ENCODE data around the gene NPC1L1. TPM values are rescaled to one million over a fixed set of nuclear protein-coding genes. Genes with fewer than 3 reads are reported as not detected.
"Not testable (repeated sequence)": the region's sequence is repeated elsewhere in the genome, so short reads cannot be mapped to it uniquely, and the experiment has no call there.

NPC1L1 gene
- total RNA-seq, 1 donor from 2014 or later = not detected

DNA sequence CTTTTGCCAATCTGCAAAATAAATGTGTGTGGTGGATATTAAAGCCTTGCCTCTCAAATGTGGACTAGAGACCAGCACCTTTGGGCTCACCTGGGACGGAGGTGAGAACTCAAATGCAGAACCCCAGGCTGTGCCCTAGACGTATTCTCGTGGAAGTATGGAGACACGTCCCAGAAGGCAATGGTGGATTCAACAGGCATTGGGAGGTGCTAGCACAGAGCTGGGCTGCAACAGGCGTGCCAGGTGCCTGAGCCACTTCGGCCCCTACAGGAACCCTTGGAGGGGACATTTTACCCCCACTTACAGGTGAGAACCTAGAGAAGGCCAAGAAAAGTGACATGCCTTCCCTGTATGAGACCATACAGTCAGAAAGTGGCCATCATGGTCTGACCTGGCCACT lies 20.4 kb upstream of the NPC1L1 start:
- TF ChIP-seq, protein P1, sequence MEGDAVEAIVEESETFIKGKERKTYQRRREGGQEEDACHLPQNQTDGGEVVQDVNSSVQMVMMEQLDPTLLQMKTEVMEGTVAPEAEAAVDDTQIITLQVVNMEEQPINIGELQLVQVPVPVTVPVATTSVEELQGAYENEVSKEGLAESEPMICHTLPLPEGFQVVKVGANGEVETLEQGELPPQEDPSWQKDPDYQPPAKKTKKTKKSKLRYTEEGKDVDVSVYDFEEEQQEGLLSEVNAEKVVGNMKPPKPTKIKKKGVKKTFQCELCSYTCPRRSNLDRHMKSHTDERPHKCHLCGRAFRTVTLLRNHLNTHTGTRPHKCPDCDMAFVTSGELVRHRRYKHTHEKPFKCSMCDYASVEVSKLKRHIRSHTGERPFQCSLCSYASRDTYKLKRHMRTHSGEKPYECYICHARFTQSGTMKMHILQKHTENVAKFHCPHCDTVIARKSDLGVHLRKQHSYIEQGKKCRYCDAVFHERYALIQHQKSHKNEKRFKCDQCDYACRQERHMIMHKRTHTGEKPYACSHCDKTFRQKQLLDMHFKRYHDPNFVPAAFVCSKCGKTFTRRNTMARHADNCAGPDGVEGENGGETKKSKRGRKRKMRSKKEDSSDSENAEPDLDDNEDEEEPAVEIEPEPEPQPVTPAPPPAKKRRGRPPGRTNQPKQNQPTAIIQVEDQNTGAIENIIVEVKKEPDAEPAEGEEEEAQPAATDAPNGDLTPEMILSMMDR (IDR thresholded peaks at IDR 0.05) = no peak
- Mint-ChIP-seq H3K4me1 (no peaks in the 10 kb centered on the region), H3K9me3 (no peaks in the 10 kb centered on the region), H3K27me3 (no peaks in the 10 kb centered on the region), H3K27ac (no peak overlapping the region), H3K4me3 (no peak overlapping the region), H3K36me3 (ENCODE audit: low read depth) (peaks cover 29% of the 10 kb centered on the region)
- no peak for ATAC-seq (ENCODE audit: low read depth)
- intact Hi-C loops (cut with micrococcal nuclease) = no loop called here
- no peak for DNase-seq
- CTCF ChIA-PET = no interaction called here
- POLR2A ChIA-PET = no interaction called here

DNA sequence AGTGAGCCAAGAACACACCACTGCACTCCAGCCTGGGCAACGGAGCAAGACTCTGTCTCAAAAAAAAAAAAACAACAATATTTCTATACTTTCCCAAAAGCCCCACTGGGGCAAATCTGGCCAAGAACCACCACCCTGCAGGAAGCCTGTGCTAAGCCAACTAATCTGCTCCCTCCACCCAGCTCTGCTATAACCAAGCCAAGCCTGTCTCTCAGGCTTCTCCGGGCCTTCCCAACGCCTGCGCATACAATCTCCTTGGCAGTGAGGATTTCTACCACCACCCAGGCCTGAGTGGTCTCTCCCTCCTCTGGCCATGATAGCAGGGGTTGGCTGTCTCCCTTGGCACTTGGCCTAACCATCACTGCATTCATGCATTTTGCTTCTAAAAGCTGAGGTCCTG lies 18.4 kb upstream of the NPC1L1 start:
- intact Hi-C loops (cut with micrococcal nuclease) = no loop called here
- H3K27ac Mint-ChIP-seq = no peak overlapping the region
- POLR2A ChIA-PET = no interaction called here
- CTCF ChIA-PET = no interaction called here
- DNase-seq = no peak
- TF ChIP-seq, protein P1 (IDR thresholded peaks at IDR 0.05) = no peak
- H3K27me3 Mint-ChIP-seq = peaks cover 3% of the 10 kb centered on the region
- H3K4me3 Mint-ChIP-seq = no peak overlapping the region
- H3K36me3 Mint-ChIP-seq (ENCODE audit: low read depth) = peaks cover 12% of the 10 kb centered on the region
- no peaks in the 10 kb centered on the region for H3K9me3 Mint-ChIP-seq
- peaks cover 3% of the 10 kb centered on the region for H3K4me1 Mint-ChIP-seq
- no peak for ATAC-seq (ENCODE audit: low read depth)

DNA sequence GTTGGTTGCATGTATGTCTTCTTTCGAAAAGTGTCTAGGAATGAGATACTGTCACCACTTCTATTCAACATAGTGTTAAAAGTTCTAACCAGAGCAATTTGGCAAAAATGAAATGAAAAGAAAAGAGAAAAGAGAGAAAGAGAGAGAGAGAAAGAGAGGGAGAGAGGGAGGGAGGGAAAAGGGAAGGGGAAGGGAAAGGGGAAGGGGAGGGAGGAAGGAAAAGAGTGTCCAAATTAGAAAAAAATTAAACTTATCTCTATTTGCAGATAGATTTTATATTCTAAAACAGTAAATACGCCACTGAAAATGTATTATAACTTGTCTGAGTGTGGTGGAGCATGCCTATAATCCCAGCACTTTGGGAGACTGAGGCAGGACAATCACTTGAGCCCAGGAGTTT lies 16.4 kb upstream of the NPC1L1 start:
- H3K9me3 Mint-ChIP-seq = no peaks in the 10 kb centered on the region
- no peaks in the 10 kb centered on the region for H3K36me3 Mint-ChIP-seq (ENCODE audit: low read depth)
- peaks cover 3% of the 10 kb centered on the region for H3K27me3 Mint-ChIP-seq
- ChIA-PET POLR2A (no interaction called here), CTCF (no interaction called here)
- TF ChIP-seq, protein P1 (IDR thresholded peaks at IDR 0.05) = no peak
- H3K27ac Mint-ChIP-seq = no peak overlapping the region
- no peak overlapping the region for H3K4me3 Mint-ChIP-seq
- DNase-seq = no peak
- intact Hi-C loops (cut with micrococcal nuclease) = no loop called here
- ATAC-seq (ENCODE audit: low read depth) = no peak
- peaks cover 3% of the 10 kb centered on the region for H3K4me1 Mint-ChIP-seq

DNA sequence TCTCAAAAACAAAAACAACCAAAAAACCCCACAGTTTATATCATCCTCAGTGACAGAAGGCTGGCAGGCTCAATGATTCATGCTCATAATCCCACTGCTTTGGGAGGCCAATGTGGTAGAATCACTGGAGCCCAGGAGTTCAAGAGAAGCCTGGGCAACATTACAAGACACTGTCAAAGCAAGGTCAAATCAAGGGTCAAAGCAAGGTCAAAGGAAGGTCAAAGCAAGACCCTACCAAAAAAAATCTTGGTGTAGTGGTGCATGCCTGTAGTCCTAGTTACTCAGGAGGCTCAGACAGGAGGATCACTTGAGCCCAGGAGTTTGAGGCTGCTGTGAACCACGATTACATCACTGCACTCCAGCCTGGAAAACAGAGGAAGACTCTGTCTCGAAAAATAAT lies 14.2 kb upstream of the NPC1L1 start:
- DNase-seq (no peak), ATAC-seq (ENCODE audit: low read depth) (no peak)
- no peak overlapping the region for H3K27ac Mint-ChIP-seq
- peaks cover 3% of the 10 kb centered on the region for H3K27me3 Mint-ChIP-seq
- ChIA-PET POLR2A (no interaction called here), CTCF (interaction anchor here (0.8 kb wide), 1 partner anchor 10 kb away, joined by 3 read pairs; no protein-coding TSS in a partner anchor)
- TF ChIP-seq, protein P1 (IDR thresholded peaks at IDR 0.05) = no peak
- H3K9me3 Mint-ChIP-seq = no peaks in the 10 kb centered on the region
- H3K4me1 Mint-ChIP-seq = peaks cover 3% of the 10 kb centered on the region
- H3K36me3 Mint-ChIP-seq (ENCODE audit: low read depth) = no peaks in the 10 kb centered on the region
- H3K4me3 Mint-ChIP-seq = no peak overlapping the region
- intact Hi-C loops (cut with micrococcal nuclease) = no loop called here

DNA sequence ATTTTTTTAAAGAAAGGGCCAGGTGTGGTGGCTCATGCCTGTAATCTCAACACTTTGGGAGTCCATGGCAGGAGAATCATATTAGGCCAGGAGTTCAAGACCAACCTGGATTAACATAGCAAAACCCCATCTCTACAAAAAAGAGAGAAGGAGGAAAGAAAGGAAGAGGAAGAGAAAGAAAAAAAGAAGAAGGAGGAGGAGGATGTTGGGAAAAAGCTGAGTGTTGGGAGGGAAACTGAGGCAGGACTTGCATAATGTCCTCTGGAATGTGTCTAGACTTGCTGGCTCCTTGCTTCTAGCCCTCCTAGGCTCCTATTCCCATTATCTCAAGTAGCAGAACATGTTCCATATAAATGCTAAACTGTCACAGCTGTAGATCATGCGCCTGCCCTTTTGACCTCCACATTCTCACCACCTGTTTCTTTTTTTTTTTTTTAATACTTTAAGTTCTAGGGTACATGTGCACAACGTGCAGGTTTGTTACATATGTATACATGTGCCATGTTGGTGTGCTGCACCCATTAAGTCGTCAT lies 11.4 kb upstream of the NPC1L1 start:
- H3K27me3 Mint-ChIP-seq; DNase-seq; H3K27ac Mint-ChIP-seq; H3K4me3 Mint-ChIP-seq; POLR2A ChIA-PET; ATAC-seq (ENCODE audit: low read depth); H3K9me3 Mint-ChIP-seq; H3K36me3 Mint-ChIP-seq (ENCODE audit: low read depth); CTCF ChIA-PET; H3K4me1 Mint-ChIP-seq; intact Hi-C loops (cut with micrococcal nuclease): not testable (repeated sequence)

DNA sequence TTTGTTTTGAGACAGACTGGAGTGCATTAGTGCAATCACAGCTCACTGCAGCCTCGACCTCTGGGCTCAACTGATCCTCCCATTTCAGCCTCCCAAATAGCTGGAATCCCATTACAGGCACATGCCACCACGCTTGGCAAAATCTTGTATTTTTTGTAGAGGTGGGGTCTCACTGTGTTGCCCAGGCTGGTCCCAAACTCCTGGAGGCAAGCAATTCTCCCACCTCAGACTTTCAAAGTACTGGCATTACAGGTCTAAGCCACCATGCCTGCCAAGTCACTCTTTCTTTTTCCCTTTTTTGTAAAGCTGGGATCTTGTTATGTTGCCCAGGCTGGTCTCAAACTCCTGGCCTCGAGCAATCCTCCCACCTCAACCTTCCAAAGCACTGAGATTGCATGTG lies 8.3 kb upstream of the NPC1L1 start:
- Mint-ChIP-seq H3K36me3 (ENCODE audit: low read depth) (no peaks in the 10 kb centered on the region), H3K9me3 (no peaks in the 10 kb centered on the region), H3K4me3 (no peak overlapping the region), H3K27me3 (peaks cover 6% of the 10 kb centered on the region), H3K4me1 (no peaks in the 10 kb centered on the region), H3K27ac (no peak overlapping the region)
- intact Hi-C loops (cut with micrococcal nuclease) = no loop called here
- TF ChIP-seq, protein P1 (IDR thresholded peaks at IDR 0.05) = no peak
- DNase-seq (no peak), ATAC-seq (ENCODE audit: low read depth) (no peak)
- ChIA-PET CTCF (no interaction called here), POLR2A (no interaction called here)

Measured in activated B cell treated with CpG ODN at 0.5 μM for 24 hours (primary cell).